Vagina (tissue), 2 donors: Measurements from ENCODE around the gene DCUN1D4. TPM values are rescaled to one million over a fixed set of nuclear protein-coding genes. Genes with fewer than 3 reads are reported as not detected.

Experiments
- DNase-seq, 2 donors: peaks; one replicate each; pipeline ENCODE4 v3.0.0-alpha.2; 2017; ENCODE audit errors: extremely low spot score in 2 of 2
- H3K27ac ChIP-seq: fragments of 200-600 bp; sonication (generic); one replicate; pipeline ENCODE4 v1.5.1; 2019
- H3K27me3 ChIP-seq: fragments of 200-600 bp; sonication (generic); one replicate; pipeline ENCODE4 v1.5.1; 2019
- H3K36me3 ChIP-seq, 2 donors: fragments of 200-600 bp; sonication (generic); one replicate each; pipeline ENCODE4 v1.5.1; 2017 to 2019
- H3K4me1 ChIP-seq: fragments of 200-600 bp; sonication (generic); one replicate; pipeline ENCODE4 v1.5.1; 2019
- H3K4me3 ChIP-seq, 2 donors: fragments of 200-600 bp; sonication (generic); 1 replicate in 1 of 2; 2 replicates in 1 of 2; pipeline ENCODE4 v1.5.1; 2016 to 2019
- H3K9me3 ChIP-seq: fragments of 200-600 bp; sonication (generic); one replicate; pipeline ENCODE4 v1.5.1; 2019
- CTCF ChIP-seq, 3 experiments: fragments of 450-650 bp in 2 of 3; fragments of 200-600 bp in 1 of 3; sonication (generic) in 1 of 3; IDR thresholded peaks; one replicate each; pipeline ENCODE4 v1.5.1; 2017 to 2019; ENCODE audit warnings: antibody characterized with exemption in 3 of 3, mild to moderate bottlenecking in 2 of 3, moderate library complexity in 2 of 3
- POLR2A ChIP-seq, 2 donors: fragments of 450-650 bp; IDR thresholded peaks; one replicate each; pipeline ENCODE4 v1.6.1; 2017; ENCODE audit warnings: antibody characterized with exemption in 2 of 2, mild to moderate bottlenecking in 2 of 2, moderate library complexity in 2 of 2
- POLR2AphosphoS5 ChIP-seq, 2 donors: sonication (generic); formaldehyde crosslinking; IDR thresholded peaks; one replicate each; pipeline ENCODE4 v1.9.0; 2017; ENCODE audit warnings: antibody characterized with exemption in 2 of 2, mild to moderate bottlenecking in 2 of 2, low read depth in 1 of 2; ENCODE audit not compliant: insufficient read depth in 1 of 2
- intact Hi-C: fragments of 100-400 bp; cut with DNase I; formaldehyde crosslinking; loops from one replicate; pipeline ENCODE4 v1.15.1; 2023
- total RNA-seq: library from RNA; depleted of rRNA; stranded (reverse); fragments of >200 nt; gene quantifications from one replicate; pipeline ENCODE4 v1.2.3, GENCODE V29; 2016

Gene DCUN1D4
- total RNA-seq, 1 donor from 2014 or later, result 47.4 TPM

- no peak for DNase-seq
- intact Hi-C loops, result no loop called here
- Histone ChIP-seq H3K4me3 (no peak overlapping the region), H3K36me3 (no peaks in the 10 kb centered on the region), H3K9me3 (no peaks in the 10 kb centered on the region), H3K4me1 (no peaks in the 10 kb centered on the region), H3K27ac (no peak overlapping the region), H3K27me3 (no peaks in the 10 kb centered on the region)
- TF ChIP-seq CTCF (IDR thresholded peaks at IDR 0.05) (peak in 2 of 3 experiments; percentile 46 to 53), POLR2A (IDR thresholded peaks at IDR 0.05) (no peak)
These were observed 11.8 kb upstream of the DCUN1D4 start for GRCh38 chr4:51831133-51831532.

DNA sequence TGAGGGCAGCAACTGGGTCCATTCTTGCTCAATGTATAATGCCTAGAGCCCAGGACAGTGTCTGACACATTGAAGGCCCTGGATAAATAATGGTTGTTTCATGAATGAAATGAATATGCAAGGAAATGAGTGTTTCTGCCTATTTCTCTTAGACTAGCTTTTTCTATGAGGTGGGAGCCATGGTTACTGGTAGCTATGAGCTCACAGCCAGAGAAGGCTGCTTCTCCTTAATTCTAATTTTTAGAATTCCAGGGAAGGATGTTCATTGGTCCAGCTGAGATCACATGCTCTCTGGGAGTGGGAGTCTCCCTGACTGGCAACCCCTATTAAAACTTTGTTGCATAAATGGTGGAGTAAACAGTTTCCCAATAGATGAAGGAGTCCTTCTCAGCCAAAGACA, 9.7 kb upstream of the DCUN1D4 start:
- Histone ChIP-seq H3K36me3 (no peaks in the 10 kb centered on the region), H3K27me3 (no peaks in the 10 kb centered on the region), H3K4me1 (no peaks in the 10 kb centered on the region), H3K9me3 (no peaks in the 10 kb centered on the region), H3K27ac (no peak overlapping the region), H3K4me3 (no peak overlapping the region)
- intact Hi-C loops, result no loop called here
- DNase-seq, result no peak
- no peak for TF ChIP-seq POLR2A (IDR thresholded peaks at IDR 0.05)

GRCh38 chr4:51835079-51835478, 7.9 kb upstream of the DCUN1D4 start:
- TF ChIP-seq CTCF (IDR thresholded peaks at IDR 0.05) (no peak), POLR2AphosphoS5 (IDR thresholded peaks at IDR 0.05; ENCODE audit: insufficient read depth in 1 of 2, low read depth in 1 of 2) (no peak), POLR2A (IDR thresholded peaks at IDR 0.05) (no peak)
- intact Hi-C loops, result no loop called here

DNA sequence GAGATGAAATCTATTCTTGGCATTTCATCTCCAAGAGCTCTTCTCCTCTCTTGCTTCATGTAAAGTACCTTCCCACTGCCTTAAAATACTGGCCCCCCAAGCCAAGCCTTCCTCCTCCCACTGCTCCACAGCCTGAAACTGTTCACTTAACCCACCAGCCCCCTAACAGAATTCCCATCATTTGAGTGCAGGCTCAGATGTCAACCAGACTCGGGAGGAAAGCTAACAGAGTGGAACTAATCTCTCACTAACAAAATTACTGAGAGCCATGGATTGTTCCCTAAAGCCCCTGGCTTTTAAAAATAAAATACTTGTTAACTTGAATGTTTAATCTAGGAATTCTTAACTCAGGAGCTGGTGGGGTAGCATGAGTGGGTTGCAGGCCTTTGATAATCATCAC, 7.1 kb upstream of the DCUN1D4 start:
- DNase-seq, result no peak
- Histone ChIP-seq H3K4me3 (no peak overlapping the region), H3K9me3 (no peaks in the 10 kb centered on the region), H3K27me3 (no peaks in the 10 kb centered on the region), H3K4me1 (no peaks in the 10 kb centered on the region), H3K36me3 (no peaks in the 10 kb centered on the region), H3K27ac (no peak overlapping the region)
- TF ChIP-seq POLR2A (IDR thresholded peaks at IDR 0.05) (no peak), POLR2AphosphoS5 (IDR thresholded peaks at IDR 0.05; ENCODE audit: insufficient read depth in 1 of 2, low read depth in 1 of 2) (no peak), CTCF (IDR thresholded peaks at IDR 0.05) (no peak)
- intact Hi-C loops, result no loop called here

More at GRCh38 chr4:51835079-51835478, 7.9 kb upstream of the DCUN1D4 start:
- Histone ChIP-seq H3K4me3 (no peak overlapping the region), H3K27ac (no peak overlapping the region), H3K36me3 (no peaks in the 10 kb centered on the region), H3K4me1 (no peaks in the 10 kb centered on the region), H3K27me3 (no peaks in the 10 kb centered on the region), H3K9me3 (no peaks in the 10 kb centered on the region)
- no peak for DNase-seq

DNA sequence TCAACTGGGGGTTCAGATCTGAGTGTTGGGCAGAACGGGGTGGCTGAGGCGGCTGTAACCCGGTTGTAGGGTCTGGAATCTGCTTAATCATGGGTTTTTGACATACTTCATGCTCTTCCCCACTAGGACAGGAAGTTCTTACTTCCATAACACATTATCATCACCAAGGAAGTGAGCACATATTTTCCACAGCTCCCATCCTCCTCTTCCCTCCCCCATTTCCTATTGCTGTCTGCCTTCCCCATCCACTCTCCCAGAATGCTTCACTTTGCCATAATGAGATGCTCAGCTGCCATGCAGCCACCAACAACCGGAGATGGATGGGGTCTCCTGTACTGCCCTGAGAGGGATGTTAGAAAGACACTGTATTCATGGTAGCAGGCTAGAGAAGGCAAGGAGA, 6.4 kb upstream of the DCUN1D4 start:
- intact Hi-C loops, result no loop called here
- TF ChIP-seq CTCF (IDR thresholded peaks at IDR 0.05) (no peak), POLR2AphosphoS5 (IDR thresholded peaks at IDR 0.05; ENCODE audit: insufficient read depth in 1 of 2, low read depth in 1 of 2) (no peak), POLR2A (IDR thresholded peaks at IDR 0.05) (no peak)

GRCh38 chr4:51840781-51841180, 2.2 kb upstream of the DCUN1D4 start:
- no peak for DNase-seq
- no peak overlapping the region for H3K27ac ChIP-seq
- no peaks in the 10 kb centered on the region for H3K9me3 ChIP-seq
- TF ChIP-seq POLR2AphosphoS5 (IDR thresholded peaks at IDR 0.05; ENCODE audit: insufficient read depth in 1 of 2, low read depth in 1 of 2), result no peak
- no peak for TF ChIP-seq CTCF (IDR thresholded peaks at IDR 0.05)
- TF ChIP-seq POLR2A (IDR thresholded peaks at IDR 0.05), result no peak
- no peak overlapping the region for H3K4me3 ChIP-seq
- no peaks in the 10 kb centered on the region for H3K36me3 ChIP-seq
- intact Hi-C loops, result loop anchor here (5.0 kb wide), 1 partner anchor 197 kb away; the partner anchor contains the start of gene SGCB
- H3K4me1 ChIP-seq, result peaks cover 8% of the 10 kb centered on the region
- no peaks in the 10 kb centered on the region for H3K27me3 ChIP-seq

More for the DNA sequence above, 6.4 kb upstream of the DCUN1D4 start:
- DNase-seq, result no peak
- no peak overlapping the region for H3K4me3 ChIP-seq
- no peaks in the 10 kb centered on the region for H3K36me3 ChIP-seq
- H3K27me3 ChIP-seq, result no peaks in the 10 kb centered on the region
- no peak overlapping the region for H3K27ac ChIP-seq
- H3K9me3 ChIP-seq, result no peaks in the 10 kb centered on the region
- H3K4me1 ChIP-seq, result no peaks in the 10 kb centered on the region
